ENCODE data around the gene CEP76.
"Not testable (repeated sequence)": the region's sequence is repeated elsewhere in the genome, so short reads cannot be mapped to it uniquely, and the experiment has no call there.

The CEP76 gene

GRCh38 chr18:12701161-12701560 lies 1.4 kb downstream of the CEP76 start:
- DNase-seq, result no peak

- no peak for DNase-seq
These were observed 2.8 kb downstream of the CEP76 start for GRCh38 chr18:12699747-12700146.

- DNase-seq, result no peak
These were observed 8.5 kb downstream of the CEP76 start for GRCh38 chr18:12694032-12694431.

GRCh38 chr18:12692206-12692605 lies 10.3 kb downstream of the CEP76 start:
- no peak for DNase-seq

- no peak for DNase-seq
These were observed 13.2 kb downstream of the CEP76 start for GRCh38 chr18:12689256-12689850.

- peak; percentile 4 to 52 for DNase-seq
These were observed 16.4 kb downstream of the CEP76 start for GRCh38 chr18:12686100-12686499.

GRCh38 chr18:12679183-12679786 lies 23.2 kb downstream of the CEP76 start:
- no peak for DNase-seq

- DNase-seq, result no peak
These were observed 34.5 kb downstream of the CEP76 start for GRCh38 chr18:12668041-12668440.

GRCh38 chr18:12659904-12660605 lies 42.5 kb downstream of the CEP76 start:
- peak in 1 of 2 experiments; percentile 46 for DNase-seq

- peak; percentile 36 to 69 for DNase-seq
These were observed 43.9 kb downstream of the CEP76 start for GRCh38 chr18:12658426-12659138.

GRCh38 chr18:12657684-12658425 lies 44.7 kb downstream of the CEP76 start, which contains the start of gene SPIRE1:
Gene SPIRE1, minus strand, starts transcription at chr18:12658107. Its CDS starts 241 bp downstream, at chr18:12657866.
- peak; percentile 43 to 61 for DNase-seq

- DNase-seq, result peak in 1 of 2 experiments; percentile 24
These were observed 45.4 kb downstream of the CEP76 start for GRCh38 chr18:12656938-12657683.

- no peak for DNase-seq
These were observed 46.0 kb downstream of the CEP76 start for GRCh38 chr18:12656605-12656937.

GRCh38 chr18:12654971-12655370 lies 47.6 kb downstream of the CEP76 start:
- no peak for DNase-seq

- DNase-seq, result peak; percentile 82 to 90
These were observed 49.6 kb downstream of the CEP76 start for GRCh38 chr18:12652861-12653401.

- DNase-seq, result no peak
These were observed 50.9 kb downstream of the CEP76 start for GRCh38 chr18:12651651-12652050.

GRCh38 chr18:12647773-12648172 lies 54.8 kb downstream of the CEP76 start:
- DNase-seq, result no peak

- peak in 1 of 2 experiments; percentile 56 for DNase-seq
These were observed 56.7 kb downstream of the CEP76 start for GRCh38 chr18:12645751-12646203.

- no peak for DNase-seq
These were observed 57.3 kb downstream of the CEP76 start for GRCh38 chr18:12645254-12645653.

- DNase-seq, result not testable (repeated sequence)
These were observed 58.8 kb downstream of the CEP76 start for GRCh38 chr18:12643756-12644155.

- no peak for DNase-seq
These were observed 61.7 kb downstream of the CEP76 start for GRCh38 chr18:12640881-12641200.

All from NCI-H524 (cell line).